SW480 (cell line): ENCODE measurements around the gene ITPRIP.

Experiments used
- DNase-seq: peaks from one replicate; pipeline ENCODE4 v3.0.0-alpha.2; 2016; ENCODE audit warnings: low spot score

The ITPRIP gene

DNA sequence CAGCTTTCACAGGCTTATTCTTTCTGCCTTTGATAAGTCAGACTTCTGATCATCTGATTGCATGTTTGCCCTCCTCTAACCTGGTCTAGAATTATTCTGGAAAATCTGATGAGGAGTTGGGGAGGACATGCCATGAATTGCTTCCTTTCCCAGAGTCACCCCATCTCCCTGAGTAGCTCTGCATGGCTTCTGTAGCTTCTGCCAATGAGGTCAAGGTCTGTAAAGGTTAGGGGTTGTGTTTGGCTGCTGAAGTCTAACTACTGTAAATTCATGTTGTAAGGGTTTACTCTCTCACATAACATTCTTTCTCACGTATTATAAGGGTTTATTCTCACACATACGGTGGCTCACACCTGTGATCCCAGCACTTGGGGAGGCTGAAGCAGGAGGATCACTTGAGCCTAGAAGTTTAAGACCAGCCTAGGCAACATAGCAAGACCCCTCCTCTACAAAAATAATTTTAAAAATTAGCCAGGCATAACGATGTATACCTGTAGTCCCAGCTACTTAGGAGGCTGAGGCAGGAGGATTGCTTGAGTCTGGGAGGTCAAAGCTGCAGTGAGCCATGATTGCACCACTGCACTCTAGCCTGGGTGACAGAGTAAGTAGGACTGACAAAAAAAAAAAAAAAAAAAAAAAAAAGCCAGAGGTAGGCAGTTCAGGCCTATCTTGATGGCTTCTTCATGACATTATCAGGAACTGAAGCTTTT lies 58.6 kb downstream of the ITPRIP start:
- DNase-seq, result no peak

DNA sequence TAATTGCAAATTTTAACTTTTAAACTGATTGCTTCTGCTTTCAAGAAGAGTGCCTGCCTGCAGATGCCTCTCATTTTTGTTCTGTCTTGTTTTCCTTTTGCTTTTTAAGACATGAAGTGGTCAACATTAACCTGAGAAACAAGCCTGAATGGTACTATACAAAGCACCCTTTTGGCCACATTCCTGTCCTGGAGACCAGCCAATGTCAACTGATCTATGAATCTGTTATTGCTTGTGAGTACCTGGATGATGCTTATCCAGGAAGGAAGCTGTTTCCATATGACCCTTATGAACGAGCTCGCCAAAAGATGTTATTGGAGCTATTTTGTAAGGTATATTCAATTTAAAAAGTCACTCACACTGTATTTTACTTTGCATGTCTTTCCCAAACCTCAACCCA lies 60.5 kb downstream of the ITPRIP start:
- DNase-seq, result no peak

DNA sequence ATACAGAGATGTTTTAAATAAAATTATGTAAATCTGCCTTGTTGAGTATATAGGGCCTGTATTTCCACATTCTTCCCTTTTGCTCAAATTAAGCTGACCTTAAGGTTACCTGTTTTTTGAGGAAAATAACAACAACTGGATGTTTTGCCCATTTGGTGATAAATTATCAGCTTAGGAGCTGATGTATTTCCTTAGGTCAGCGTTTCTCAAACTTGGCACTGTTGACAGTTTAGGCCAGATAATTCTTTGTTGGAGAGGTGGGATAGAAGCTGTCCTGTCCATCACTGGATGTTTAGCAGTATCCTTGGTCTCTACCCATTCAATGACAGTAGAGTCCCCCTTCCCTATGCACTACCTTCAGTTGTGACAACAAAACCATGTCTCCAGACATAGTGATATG lies 62.1 kb downstream of the ITPRIP start:
- no peak for DNase-seq

DNA sequence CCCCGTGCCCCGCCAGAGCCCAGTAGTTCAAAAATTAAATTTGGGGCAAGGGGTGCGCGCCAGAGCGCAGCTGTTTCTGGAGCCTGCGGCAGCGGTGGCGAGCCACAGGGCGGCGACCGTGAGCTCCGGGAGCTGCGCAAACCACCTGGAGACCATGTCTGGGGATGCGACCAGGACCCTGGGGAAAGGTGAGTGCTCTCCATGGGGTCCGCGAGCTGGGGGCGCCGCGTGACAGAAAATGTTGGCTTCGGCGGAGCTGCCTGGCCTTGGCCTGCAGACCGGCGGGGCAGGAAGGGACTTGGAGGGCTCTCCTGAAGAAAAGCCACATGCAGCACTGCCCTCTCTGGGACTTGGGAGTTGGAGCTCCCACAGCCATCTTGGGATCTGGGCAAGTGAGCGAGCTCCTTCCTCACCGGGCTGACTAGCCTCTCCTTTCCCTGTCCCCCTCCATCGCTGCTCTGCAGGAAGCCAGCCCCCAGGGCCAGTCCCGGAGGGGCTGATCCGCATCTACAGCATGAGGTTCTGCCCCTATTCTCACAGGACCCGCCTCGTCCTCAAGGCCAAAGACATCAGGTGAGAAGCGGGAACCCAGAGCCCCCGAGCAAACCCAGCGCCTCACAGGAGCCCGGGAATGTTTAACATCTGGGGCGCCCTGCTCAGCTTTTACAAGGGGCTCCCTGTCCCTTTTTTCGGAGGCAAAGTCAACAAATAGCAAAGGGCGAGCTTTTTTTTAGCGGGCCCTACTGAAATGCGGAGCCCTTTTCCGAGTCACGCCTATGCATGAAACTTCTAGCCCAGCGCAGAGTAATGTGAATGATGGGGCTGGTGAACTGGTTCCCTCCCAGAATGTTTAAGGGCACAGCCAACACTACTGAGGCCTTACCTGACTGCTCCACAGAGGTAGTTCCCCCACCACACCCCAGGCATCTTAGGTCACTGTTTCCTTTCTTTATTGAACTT lies 63.2 kb downstream of the ITPRIP start:
- DNase-seq, result peak; percentile 55

DNA sequence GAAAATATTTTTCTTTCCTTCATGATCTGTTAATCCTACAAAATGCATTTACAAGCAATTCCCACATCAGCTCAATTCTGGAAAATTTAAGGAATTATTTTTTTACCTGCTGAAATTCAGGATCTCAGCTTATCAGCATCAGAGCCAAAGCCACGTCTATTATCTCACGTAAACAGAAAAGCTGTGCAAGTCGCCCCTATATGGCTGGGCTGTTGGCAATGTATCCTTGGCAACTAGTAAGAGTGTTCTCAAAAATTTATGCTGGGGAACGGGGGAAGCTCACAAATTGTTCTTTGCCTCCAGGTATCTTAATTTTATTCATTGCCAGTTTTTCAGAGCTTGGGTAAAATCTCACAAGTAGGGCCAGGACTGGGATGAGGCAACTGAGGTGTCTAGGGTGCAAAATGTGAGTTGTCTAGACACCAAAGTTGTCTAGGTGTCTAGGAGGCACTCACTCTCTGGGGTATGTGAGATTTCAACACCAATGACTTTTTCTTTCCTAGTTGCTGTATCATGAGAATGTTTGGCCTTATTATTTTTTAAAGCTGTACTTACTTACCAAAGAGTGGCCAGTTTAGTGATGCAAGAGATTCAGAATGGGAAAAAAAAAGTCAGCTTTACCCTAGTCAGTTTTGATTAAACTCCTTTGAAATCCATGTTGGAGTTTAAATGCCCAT lies 64.2 kb downstream of the ITPRIP start:
- no peak for DNase-seq

DNA sequence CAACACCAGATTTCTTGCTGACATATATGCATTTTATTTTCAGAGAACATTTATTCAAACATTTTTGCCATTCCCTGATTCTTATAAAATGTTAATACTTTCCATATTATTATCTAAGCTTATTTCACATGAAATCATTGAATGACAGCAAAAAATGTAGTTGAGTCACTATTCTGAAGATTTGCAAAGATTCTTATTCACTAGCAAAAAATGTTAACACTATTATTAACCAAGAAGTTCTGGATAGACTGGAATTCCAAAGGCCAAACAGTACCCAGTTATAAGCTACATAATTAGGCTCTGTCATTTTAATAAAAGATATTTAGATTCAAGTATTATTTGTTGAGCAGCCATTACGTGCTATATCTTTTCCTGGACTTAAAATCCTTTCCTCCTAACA lies 65.0 kb downstream of the ITPRIP start:
- DNase-seq, result no peak

DNA sequence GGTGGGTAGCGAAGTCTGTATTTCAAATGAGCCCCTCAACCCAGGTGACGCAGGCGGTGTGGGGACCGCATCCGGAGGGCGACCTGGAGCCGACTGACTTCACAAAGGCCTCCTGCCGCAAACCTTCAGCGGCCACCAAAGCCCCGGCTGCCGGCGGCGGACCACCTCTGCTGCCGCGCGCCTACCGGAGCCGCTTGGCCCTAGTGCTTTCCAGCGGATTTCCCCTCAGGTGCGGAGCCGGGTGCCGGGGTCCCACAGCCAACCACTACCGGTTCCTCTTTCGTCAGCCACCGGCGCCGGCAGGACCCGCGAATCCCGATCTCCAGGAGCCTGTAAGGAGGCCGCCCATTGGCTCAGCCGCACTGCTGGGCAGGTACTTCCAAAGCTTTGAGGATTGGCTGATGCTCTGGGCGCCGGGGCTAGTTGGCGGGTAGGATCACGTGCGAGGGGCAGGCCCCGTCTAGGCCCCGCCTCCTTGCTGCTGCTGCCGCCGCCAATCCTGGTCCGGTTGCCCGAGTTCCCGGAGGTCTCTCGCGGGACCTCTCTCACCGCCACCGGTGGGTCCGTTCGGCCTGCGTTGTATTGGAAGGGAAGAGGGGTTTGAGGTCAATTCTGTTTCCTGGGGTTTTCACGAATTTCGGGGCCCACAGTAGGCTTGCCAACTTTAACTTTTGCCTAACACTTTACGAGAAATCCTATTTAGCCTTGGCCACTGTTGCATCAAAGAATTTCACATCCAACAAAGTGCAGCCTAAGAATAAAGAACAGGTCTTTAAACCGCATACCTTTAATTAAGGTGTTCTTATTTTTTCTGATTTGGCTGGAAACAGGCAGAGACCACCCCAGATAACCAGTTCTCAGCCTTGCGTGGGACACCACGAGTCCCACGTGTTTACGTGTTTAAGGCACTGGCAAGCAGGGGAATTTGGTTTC lies 69.3 kb downstream of the ITPRIP start, which contains the start of gene GSTO2:
Gene GSTO2 (plus strand): TSS at position 472 of the 933 bp plus-strand sequence. CDS start 5,732 bp downstream, outside the sequence.
- DNase-seq, result peak; percentile 99

DNA sequence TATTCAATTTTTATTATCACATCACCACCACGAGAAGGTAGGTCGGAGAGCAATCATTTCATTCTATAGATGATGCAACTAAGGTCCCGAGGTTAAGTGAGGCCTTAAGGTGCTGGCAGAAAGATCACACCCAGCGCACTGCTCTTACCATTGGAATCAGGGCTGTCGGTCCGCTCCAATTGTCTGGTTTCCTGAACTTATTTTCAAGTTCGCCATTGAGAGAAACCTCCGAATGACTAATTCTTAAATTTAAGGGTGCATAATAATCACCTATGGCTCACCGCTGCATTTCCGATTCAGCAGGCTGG lies 69.9 kb downstream of the ITPRIP start:
- DNase-seq, result no peak

DNA sequence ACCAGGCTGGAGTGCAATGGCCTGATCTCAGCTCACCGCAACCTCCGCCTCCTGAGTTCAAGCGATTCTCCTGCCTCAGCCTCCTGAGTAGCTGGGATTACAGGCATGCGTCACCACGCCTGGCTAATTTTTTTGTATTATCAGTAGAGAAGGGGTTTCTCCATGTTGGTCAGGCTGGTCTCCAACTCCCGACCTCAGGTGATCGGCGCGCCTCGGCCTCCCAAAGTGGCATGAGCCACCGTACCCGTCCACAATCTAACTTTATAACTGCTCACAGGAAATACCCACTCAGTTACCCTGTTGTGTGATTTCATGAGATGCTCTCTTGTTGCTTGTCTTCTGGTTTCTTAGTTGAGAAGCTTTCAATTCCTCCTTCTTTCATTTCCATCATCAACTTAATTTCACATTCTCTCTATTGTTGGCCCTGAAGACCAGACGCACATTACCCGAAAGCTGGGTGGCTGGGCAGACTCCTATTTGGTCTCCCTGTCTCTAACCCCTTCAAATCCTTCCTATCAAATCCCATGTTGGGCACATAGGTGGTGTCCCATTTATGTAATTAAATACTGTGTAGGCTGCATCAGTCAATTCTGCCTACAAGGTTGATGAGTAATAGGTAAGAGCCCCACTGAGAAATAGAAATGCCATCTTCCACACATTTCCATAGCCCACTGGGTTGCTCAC lies 70.4 kb downstream of the ITPRIP start:
- DNase-seq, result no peak

DNA sequence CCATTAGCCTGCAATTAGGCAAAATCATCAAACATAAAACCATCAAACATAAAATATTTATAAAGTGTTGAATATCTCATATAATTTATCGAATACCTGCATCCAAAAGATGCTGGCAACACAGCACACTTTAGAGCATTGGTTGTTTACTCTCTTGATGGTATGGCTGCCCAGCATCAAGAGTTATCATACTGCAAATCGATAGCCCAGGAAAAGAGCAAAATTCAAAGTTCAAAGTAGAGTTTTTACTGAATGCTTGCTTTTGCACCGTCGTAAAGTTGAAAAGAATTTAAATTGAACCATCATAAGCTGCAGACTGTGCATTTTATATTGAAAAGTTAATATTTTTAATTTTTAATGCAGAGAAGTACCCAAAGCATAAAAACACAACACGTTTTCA lies 73.5 kb downstream of the ITPRIP start:
- DNase-seq, result no peak

DNA sequence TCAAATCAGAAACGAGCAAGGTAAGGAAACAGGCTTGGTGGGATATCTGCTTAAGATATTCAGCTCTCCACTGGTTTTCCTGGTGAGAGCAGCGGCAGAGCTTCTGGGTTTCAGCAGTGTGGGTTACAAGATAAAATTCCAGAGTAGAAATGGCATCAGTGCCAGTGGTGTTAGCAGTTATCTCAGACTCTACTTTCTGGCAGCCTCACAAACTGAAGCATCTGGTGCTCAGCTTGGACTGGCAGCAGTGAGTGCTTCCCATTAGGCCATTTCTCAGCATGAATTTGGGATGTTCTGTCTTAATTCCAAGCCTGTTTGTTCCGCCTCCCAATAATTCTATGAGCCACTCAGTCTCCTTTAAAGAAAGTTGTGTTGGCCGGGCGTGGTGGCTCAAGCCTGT lies 76.2 kb downstream of the ITPRIP start:
- no peak for DNase-seq

DNA sequence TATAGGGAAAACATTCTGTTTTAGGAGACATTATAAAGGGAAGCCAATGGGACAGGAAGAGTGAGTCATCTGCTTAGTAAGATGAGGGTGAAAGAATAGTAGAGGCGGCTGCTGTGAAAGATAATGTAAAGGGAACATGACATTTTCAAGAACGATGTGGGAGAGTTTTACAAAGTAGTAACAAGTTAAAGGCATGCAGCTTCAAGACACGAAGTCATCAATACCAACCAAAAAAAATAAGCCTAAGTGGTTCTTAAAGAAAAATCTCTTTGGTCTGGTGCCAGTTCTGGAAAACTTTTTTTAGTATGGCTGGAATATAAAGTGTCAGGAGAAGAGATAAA lies 77.5 kb downstream of the ITPRIP start:
- DNase-seq, result no peak

DNA sequence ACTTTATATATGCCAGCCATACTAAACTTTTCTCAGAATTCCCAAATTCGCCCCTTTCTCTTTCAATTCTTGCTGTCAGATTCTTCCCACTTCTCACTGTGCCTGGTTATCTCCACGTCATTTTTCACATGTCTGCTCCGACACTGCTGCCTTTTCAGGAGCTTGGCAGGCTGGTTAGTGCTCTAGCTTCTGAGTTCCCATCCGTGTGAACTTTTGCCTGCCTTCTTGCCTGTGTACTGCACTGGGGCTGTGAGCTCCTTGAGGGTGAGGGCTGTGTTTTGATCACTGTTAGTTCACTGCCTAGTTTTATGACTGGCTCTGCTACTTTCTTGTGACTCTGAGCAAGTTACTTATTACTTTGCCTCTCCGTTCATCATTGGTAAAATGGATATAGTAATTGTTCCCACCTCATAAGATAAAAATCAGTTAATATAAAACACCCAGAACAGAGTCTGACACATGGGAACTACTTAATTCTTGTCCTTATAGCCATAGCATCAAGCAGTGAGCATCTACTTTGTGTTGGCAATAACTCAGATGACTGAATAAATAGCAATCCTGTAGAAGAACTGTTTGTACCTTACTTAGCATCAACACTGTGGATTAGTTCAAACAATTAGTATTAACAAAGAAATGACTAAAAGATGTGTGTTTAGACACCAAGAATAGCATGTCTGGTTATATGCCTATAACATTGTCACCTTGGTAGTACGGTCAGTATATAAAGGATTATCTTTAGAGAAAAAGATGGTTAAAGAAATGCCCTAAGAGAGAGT lies 78.1 kb downstream of the ITPRIP start:
- DNase-seq, result no peak
